Mesendoderm (in vitro differentiated cells): Measurements from ENCODE around the gene ZNF579.
A peak's percentile ranks its signal among the peaks of the same experiment; 100 is the strongest.

ENCODE experiments used
- DNase-seq: peaks from one replicate; pipeline ENCODE4 v3.0.0; 2013
- H2AK5ac ChIP-seq: 2 replicates; pipeline ENCODE4 v1.6.1; 2013; ENCODE audit warnings: low read length, inconsistent platforms
- H2BK120ac ChIP-seq: 2 replicates; pipeline ENCODE4 v1.6.1; 2013; ENCODE audit warnings: low read depth, mild to moderate bottlenecking, low read length, moderate library complexity, mixed read lengths
- H2BK15ac ChIP-seq: replicated peaks from 2 replicates; pipeline ENCODE4 v1.6.1; 2013; ENCODE audit warnings: low read depth, mild to moderate bottlenecking, moderate library complexity
- H2BK5ac ChIP-seq: 2 replicates; pipeline ENCODE4 v1.6.1; 2013; ENCODE audit warnings: low read length, inconsistent platforms
- H3K18ac ChIP-seq: 2 replicates; pipeline ENCODE4 v1.6.1; 2013; ENCODE audit warnings: mild to moderate bottlenecking, low read length, mixed read lengths
- H3K23ac ChIP-seq: one replicate; pipeline ENCODE4 v1.6.1; 2013; ENCODE audit warnings: low read length
- H3K27ac ChIP-seq: 2 replicates; pipeline ENCODE4 v1.5.1; 2013; ENCODE audit warnings: low read depth, mild to moderate bottlenecking, inconsistent platforms, low read length, moderate library complexity
- H3K27me3 ChIP-seq: 2 replicates; pipeline ENCODE4 v1.6.1; 2013; ENCODE audit warnings: low read length, control low read depth, mild to moderate bottlenecking, inconsistent platforms; ENCODE audit not compliant: insufficient read depth, poor library complexity
- H3K36me3 ChIP-seq: 2 replicates; pipeline ENCODE4 v1.6.1; 2013; ENCODE audit warnings: low read length, inconsistent platforms; ENCODE audit not compliant: control insufficient read depth, insufficient read depth
- H3K4ac ChIP-seq: one replicate; pipeline ENCODE4 v1.6.1; 2013; ENCODE audit warnings: low read depth, mild to moderate bottlenecking, low read length, moderate library complexity
- H3K4me1 ChIP-seq: 2 replicates; pipeline ENCODE4 v1.6.1; 2013; ENCODE audit warnings: low read depth, low read length, inconsistent platforms; ENCODE audit not compliant: control insufficient read depth
- H3K4me2 ChIP-seq: 2 replicates; pipeline ENCODE4 v1.6.1; 2013; ENCODE audit warnings: low read length
- H3K4me3 ChIP-seq: 2 replicates; pipeline ENCODE4 v1.5.1; 2013; ENCODE audit warnings: mild to moderate bottlenecking, low read length
- H3K56ac ChIP-seq: one replicate; pipeline ENCODE4 v1.6.1; 2013; ENCODE audit warnings: low read length
- H3K79me1 ChIP-seq: 2 replicates; pipeline ENCODE4 v1.6.1; 2013; ENCODE audit warnings: low read length, inconsistent platforms
- H3K79me2 ChIP-seq: 2 replicates; pipeline ENCODE4 v1.6.1; 2013; ENCODE audit warnings: mild to moderate bottlenecking, low read length; ENCODE audit not compliant: control insufficient read depth, insufficient read depth
- H3K9ac ChIP-seq: 2 replicates; pipeline ENCODE4 v1.6.1; 2013; ENCODE audit warnings: low read length, inconsistent platforms
- H4K5ac ChIP-seq: one replicate; pipeline ENCODE4 v1.6.1; 2013; ENCODE audit warnings: low read length
- H4K8ac ChIP-seq: one replicate; pipeline ENCODE4 v1.6.1; 2013; ENCODE audit warnings: low read depth, mild to moderate bottlenecking, control low read depth, low read length, moderate library complexity
- WGBS: extraction: QIAGEN DNeasy Blood & Tissue Kit; methylation state at CpG from one replicate; pipeline ENCODE4 v1.1.7; 2013; ENCODE audit warnings: low lambda C conversion rate, missing lambda C conversion rate; ENCODE audit not compliant: insufficient coverage; ENCODE audit errors: extremely low coverage; 5-methylcytosine and 5-hydroxymethylcytosine counted together

Gene ZNF579

DNA sequence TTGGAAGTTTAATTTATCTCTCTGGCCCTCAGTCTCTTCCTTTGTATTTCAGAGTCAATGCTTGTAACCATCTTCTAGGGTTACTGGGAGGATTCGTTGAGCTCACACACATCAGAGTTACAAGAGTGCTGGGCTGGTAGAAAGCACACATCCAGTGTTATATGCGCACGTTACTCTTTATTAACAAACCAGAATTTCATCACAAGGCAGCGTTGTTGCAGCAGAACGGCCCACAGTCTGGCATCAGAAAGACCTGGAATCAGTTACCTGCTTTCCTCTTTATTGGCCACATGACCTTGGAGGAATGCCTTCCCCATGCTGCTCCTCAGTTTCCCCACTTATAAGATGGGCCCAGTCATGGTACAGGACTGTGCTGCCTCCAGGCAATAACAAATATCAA, 28.7 kb upstream of the ZNF579 start:
- no peak overlapping the region for H3K23ac ChIP-seq
- no peaks in the 10 kb centered on the region for H3K36me3 ChIP-seq
- H3K18ac ChIP-seq, result no peak overlapping the region
- no peak overlapping the region for H4K8ac ChIP-seq
- no CpG with 5 or more reads among the region's 5 CpGs for WGBS
- H2BK15ac ChIP-seq, result no peak overlapping the region
- no peak overlapping the region for H3K4me3 ChIP-seq
- H3K4me2 ChIP-seq, result no peak overlapping the region
- H2AK5ac ChIP-seq, result no peak overlapping the region
- peaks cover 4% of the 10 kb centered on the region for H3K4me1 ChIP-seq
- H2BK5ac ChIP-seq, result no peak overlapping the region
- DNase-seq, result no peak
- H3K4ac ChIP-seq, result no peak overlapping the region
- H3K9ac ChIP-seq, result no peak overlapping the region
- peaks cover 17% of the 10 kb centered on the region for H3K79me1 ChIP-seq
- no peak overlapping the region for H2BK120ac ChIP-seq
- H3K56ac ChIP-seq, result no peak overlapping the region
- H4K5ac ChIP-seq, result no peak overlapping the region
- peaks cover 2% of the 10 kb centered on the region for H3K79me2 ChIP-seq
- no peak overlapping the region for H3K27ac ChIP-seq
- no peaks in the 10 kb centered on the region for H3K27me3 ChIP-seq

DNA sequence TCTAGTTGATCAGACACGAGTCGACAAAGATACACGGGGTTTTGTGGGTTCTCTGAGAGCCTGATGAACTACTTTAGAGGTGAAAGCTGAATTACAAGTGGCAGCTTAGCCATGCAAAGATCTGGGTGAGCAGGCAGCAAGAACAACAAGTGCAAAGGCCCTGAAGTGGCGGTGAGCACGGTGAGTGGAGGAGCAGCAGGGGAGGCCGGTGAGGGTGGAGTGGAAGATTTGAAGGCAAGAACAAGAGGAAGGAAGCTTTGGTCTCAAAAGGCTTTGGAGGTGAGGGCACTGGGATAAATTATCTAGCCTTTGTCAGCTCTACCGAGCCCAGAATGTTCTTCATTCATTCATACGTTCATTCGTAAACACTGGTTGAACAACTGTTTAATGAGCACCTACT, 26.2 kb upstream of the ZNF579 start:
- Histone ChIP-seq H3K9ac (peak overlapping the region; percentile 85), H3K27me3 (no peaks in the 10 kb centered on the region), H3K79me1 (peaks cover 17% of the 10 kb centered on the region), H2BK5ac (no peak overlapping the region), H3K79me2 (peaks cover 2% of the 10 kb centered on the region), H4K8ac (no peak overlapping the region), H3K56ac (peak overlapping the region; percentile 92), H3K23ac (peak overlapping the region; percentile 3), H2AK5ac (no peak overlapping the region), H3K4ac (no peak overlapping the region), H3K27ac (no peak overlapping the region), H2BK15ac (no peak overlapping the region), H2BK120ac (no peak overlapping the region), H3K4me2 (peak overlapping the region; percentile 79), H3K4me3 (no peak overlapping the region), H3K4me1 (peaks cover 4% of the 10 kb centered on the region), H3K18ac (no peak overlapping the region), H3K36me3 (no peaks in the 10 kb centered on the region), H4K5ac (no peak overlapping the region)
- no CpG with 5 or more reads among the region's 9 CpGs for WGBS
- no peak for DNase-seq

DNA sequence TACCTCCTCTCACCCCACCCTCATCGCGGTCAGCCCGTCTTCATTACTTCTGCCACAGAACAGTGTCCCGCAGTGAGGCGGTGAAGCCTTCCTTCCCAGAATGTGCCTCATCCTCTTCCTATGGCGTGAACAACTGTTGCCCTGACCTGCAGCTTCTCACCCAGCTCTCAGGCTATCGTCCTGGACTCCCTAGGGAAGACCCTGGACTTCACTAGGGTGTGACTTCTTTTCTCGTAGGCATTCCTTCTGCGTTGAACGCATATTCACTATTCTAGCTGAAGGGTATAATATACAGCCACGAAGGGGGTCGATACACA, 25.8 kb upstream of the ZNF579 start:
- Histone ChIP-seq H3K4me3 (peak overlapping the region; percentile 20), H4K8ac (no peak overlapping the region), H3K56ac (peak overlapping the region; percentile 92), H3K79me1 (peaks cover 17% of the 10 kb centered on the region), H3K4me1 (peaks cover 4% of the 10 kb centered on the region), H3K27me3 (no peaks in the 10 kb centered on the region), H3K4ac (no peak overlapping the region), H3K27ac (no peak overlapping the region), H2BK5ac (no peak overlapping the region), H3K23ac (peak overlapping the region; percentile 3), H3K18ac (no peak overlapping the region), H3K4me2 (peak overlapping the region; percentile 79), H2AK5ac (no peak overlapping the region), H3K9ac (peak overlapping the region; percentile 85), H3K79me2 (peaks cover 2% of the 10 kb centered on the region), H2BK120ac (no peak overlapping the region), H2BK15ac (no peak overlapping the region), H3K36me3 (no peaks in the 10 kb centered on the region), H4K5ac (no peak overlapping the region)
- no peak for DNase-seq
- WGBS, result no CpG with 5 or more reads among the region's 12 CpGs

DNA sequence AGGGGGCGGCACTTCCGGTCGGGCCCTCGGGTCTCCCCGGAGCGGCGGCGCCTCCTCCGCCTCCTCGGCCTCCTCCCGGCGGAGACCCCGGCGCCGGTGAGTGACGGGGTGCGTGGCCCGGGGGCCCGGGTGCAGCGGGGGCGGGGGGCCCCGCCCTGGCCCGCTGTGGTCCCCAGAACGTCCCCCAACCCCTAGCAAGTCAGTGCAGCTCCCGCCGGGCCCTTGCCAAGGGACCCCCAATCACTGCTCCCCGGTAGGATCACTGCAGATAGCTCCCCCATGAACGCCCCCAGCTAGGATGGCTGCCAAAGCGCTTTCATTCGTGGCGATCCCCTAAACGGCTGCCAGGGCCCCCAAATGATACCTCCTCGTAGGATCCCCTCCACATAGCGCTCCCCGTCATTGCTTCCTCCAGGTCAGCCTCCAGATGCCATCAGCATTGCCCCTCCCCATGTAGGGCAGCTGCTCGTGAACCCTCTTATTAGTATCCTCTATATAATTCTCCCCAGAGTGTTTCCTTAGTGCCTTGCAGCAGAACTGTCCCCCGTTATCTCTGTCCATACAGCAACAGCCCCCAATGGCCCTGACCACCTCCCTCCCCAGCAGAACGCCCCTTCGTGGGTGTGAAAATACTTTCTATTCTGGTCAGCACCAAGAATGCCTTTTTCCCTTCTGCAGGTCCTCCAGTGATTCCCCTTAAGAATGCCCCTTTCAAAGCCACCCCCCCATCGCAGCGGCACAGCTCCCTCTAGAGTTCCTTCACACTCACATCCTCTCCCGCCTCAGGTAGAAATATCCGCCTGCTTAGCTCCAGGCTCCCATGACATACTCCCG, 25.2 kb upstream of the ZNF579 start, which contains the start of gene ZNF865:
Gene ZNF865 (plus strand): TSS at position 11 of the 834 bp plus-strand sequence. CDS start 7,972 bp downstream, outside the sequence.
- Histone ChIP-seq H4K5ac (peak within 1 kb of the TSS; percentile 81), H2BK15ac (no peak within 1 kb of the TSS), H3K18ac (peak within 1 kb of the TSS; percentile 93), H2BK5ac (peak within 1 kb of the TSS; percentile 92), H2BK120ac (peak within 1 kb of the TSS; percentile 73), H3K56ac (peak within 1 kb of the TSS; percentile 98), H3K79me2 (peaks cover 2% of the 10 kb centered on the region), H2AK5ac (peak within 1 kb of the TSS; percentile 97), H3K79me1 (peaks cover 17% of the 10 kb centered on the region), H4K8ac (no peak within 1 kb of the TSS), H3K4ac (peak within 1 kb of the TSS; percentile 96), H3K4me1 (peaks cover 4% of the 10 kb centered on the region), H3K4me3 (peak within 1 kb of the TSS; percentile 86), H3K27ac (peak within 1 kb of the TSS; percentile 98), H3K9ac (peak within 1 kb of the TSS; percentile 90), H3K27me3 (no peaks in the 10 kb centered on the region), H3K23ac (peak within 1 kb of the TSS; percentile 80), H3K36me3 (no peaks in the 10 kb centered on the region), H3K4me2 (peak within 1 kb of the TSS; percentile 94)
- WGBS, result no CpG with 5 or more reads among the region's 44 CpGs
- DNase-seq, result peak; percentile 97

DNA sequence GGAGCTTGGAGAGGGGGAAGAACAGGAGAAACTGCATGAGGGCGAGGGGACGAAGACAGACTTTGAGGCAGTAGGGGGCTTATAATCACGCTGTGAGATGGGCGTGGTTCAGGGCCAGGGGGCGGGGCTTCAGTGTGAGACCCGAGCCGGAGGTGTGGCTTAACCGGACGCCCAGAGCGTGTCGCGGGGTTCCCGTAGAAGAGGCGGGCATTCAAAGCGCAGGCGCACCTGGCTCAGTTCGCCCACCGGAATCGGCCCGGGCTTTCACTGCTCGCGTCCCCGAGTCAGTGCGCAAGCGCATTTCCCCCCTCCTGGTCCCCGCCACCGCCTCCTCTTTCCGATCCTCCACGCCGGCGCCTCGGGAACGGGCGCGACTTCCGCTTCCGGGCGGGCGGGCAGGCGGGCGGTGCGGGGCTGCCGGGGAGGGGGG, 24.6 kb upstream of the ZNF579 start:
- Histone ChIP-seq H3K4ac (no peak overlapping the region), H3K79me2 (peaks cover 2% of the 10 kb centered on the region), H3K23ac (peak overlapping the region; percentile 24), H3K9ac (peak overlapping the region; percentile 69), H4K8ac (no peak overlapping the region), H2AK5ac (no peak overlapping the region), H3K56ac (peak overlapping the region; percentile 84), H3K4me1 (peaks cover 4% of the 10 kb centered on the region), H3K18ac (no peak overlapping the region), H2BK5ac (no peak overlapping the region), H3K27ac (peak overlapping the region; percentile 97), H3K4me3 (peak overlapping the region; percentile 12), H3K27me3 (no peaks in the 10 kb centered on the region), H4K5ac (no peak overlapping the region), H3K36me3 (no peaks in the 10 kb centered on the region), H2BK120ac (no peak overlapping the region), H3K79me1 (peaks cover 17% of the 10 kb centered on the region), H2BK15ac (no peak overlapping the region), H3K4me2 (no peak overlapping the region)
- DNase-seq, result peak; percentile 98
- WGBS, result no CpG with 5 or more reads among the region's 43 CpGs
